Pulmonary artery endothelial cell (primary cell): ENCODE results near the gene MBL2. TPM values are rescaled to one million over a fixed set of nuclear protein-coding genes. Genes with fewer than 3 reads are reported as not detected.

ENCODE experiments used
- DNase-seq: peaks from one replicate; pipeline ENCODE4 v3.0.0-alpha.2; 2011; ENCODE audit warnings: low read depth, low spot score
- total RNA-seq: library from RNA; depleted of rRNA; stranded (reverse); fragments of >200 nt; gene quantifications from 2 replicates; pipeline ENCODE4 v1.2.3, GENCODE V29; 2014

Gene MBL2
- total RNA-seq: not detected in 2 replicates

DNA sequence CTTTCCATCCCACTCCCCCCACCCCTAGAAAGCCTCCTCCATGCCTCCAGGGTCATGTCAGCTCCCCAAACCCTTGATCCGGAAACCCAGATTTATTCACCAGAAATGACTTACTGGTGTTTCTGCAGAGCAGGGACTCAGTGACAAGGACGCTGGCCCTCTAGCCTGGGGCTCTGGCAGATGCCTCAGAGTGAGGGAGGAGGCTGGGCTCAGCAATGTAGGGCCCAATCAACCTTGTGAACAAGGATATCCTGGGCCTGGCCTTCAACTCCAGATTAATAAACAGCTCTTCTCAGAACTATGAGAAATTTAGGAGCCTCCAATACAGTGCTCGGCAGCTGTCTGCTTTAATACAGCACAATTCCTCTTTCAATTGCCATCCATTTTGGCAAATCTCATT, at the start of gene MBL2:
TSS of gene MBL2 (minus strand) at position 162 of the 400 bp plus-strand sequence. CDS start 1,149 bp downstream, outside the sequence.
- DNase-seq: no peak

- DNase-seq: no peak
These were observed 47.7 kb upstream of the MBL2 start for GRCh38 chr10:52820309-52820708.

- DNase-seq: no peak
These were observed 45.4 kb upstream of the MBL2 start for GRCh38 chr10:52818019-52818418.

DNA sequence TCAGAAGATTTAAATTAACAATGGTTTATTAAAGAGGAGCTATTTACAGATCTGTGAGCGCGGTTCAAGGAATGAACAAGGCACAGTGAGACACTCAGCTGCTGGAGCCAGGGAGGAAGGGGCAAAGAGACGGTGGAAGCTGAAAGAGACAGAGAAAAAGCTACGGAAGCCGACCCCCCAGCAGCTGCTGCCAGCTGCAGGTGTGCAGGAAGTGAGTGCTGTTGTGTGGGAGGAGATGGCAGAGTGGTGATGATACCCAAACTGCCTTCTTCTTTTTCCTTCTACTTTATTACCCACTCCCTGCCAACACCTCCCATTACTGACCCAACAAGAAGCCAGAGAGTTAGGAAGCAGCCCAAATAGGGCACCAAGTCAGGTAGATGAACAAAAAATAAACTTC, 41.9 kb upstream of the MBL2 start:
- DNase-seq: no peak

DNA sequence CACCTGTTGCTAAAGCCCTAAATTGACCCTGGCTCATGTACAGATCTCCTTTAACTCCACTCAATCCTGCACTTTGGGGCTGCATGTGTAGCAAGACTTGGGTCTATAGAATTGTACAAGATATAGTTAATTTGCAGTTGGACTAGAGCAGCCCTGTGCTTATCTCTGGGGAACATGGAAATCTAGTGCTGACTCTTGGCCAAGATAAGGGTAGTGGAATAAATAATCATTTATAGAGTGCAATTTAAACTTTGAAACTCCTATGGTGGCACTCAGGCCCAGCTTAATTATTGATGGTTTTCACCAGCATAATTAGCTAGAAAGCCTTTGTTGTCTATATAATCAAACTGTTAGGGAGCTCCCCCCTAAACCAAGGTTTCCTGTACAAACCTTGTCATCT, 39.2 kb upstream of the MBL2 start:
- DNase-seq: no peak

GRCh38 chr10:52810761-52811160, 38.2 kb upstream of the MBL2 start:
- DNase-seq: no peak

GRCh38 chr10:52807803-52808202, 35.2 kb upstream of the MBL2 start:
- DNase-seq: no peak

GRCh38 chr10:52805414-52806285, 33.1 kb upstream of the MBL2 start:
- DNase-seq: no peak

DNA sequence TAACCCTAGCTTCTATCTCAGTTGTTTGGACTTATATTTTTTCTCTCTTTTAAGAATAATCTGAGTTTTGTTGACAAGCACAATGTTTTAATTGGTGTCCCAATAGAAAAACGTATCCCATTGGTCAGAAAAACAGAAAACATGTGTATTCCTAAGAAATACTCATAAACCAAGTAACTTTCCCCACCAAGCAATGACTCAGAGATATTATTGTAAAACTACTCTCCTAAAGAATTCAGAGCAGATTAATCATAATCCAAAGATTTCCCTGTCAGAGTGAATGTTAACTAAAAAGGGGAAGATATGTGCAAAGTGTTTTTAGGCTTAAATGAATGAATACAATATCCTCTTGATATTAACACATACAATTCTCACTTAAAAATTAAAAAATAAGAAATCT, 29.4 kb upstream of the MBL2 start:
- no peak for DNase-seq

DNA sequence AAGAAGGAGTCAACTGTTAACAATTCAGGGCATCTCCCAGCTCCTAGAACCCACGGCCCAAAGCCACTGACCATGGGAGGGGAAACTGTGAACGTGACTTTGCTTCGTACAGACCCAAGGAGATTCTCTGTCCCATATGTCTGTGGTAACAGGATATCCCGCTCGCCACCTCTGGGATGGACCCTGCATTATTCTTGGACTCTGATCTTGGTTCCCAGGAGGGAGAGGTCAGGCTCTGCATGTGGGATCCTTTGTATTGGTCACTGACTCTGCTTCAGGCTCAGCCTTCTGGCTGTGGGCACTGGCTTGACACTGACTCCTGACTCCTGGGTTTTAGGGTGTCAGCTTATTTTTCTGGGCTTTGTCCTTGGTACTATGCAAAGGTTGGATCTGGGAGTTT, 13.5 kb upstream of the MBL2 start:
- DNase-seq: no peak

GRCh38 chr10:52785418-52785817, 12.8 kb upstream of the MBL2 start:
- no peak for DNase-seq

DNA sequence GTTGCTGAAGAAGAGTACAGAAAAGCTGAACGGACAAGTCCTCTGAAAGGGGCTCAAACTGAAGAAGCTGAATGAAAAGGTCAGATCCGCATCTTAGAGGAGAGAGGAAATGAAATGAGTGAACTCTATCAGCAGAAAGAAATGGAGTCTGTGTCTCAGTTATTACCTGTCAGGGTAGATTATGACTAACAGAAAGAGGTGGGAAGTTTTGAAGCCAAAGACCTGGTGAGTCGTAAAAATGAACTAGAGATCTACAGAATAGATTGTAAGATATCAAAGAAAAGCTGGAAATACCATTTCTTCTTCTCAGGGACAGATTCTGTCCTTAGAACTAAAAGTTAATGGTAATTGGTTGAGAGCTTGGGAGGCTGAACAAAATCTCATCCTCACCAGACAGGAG, 11.1 kb upstream of the MBL2 start:
- DNase-seq: no peak

- DNase-seq: no peak
These were observed 10.0 kb upstream of the MBL2 start for GRCh38 chr10:52782554-52782953.

DNA sequence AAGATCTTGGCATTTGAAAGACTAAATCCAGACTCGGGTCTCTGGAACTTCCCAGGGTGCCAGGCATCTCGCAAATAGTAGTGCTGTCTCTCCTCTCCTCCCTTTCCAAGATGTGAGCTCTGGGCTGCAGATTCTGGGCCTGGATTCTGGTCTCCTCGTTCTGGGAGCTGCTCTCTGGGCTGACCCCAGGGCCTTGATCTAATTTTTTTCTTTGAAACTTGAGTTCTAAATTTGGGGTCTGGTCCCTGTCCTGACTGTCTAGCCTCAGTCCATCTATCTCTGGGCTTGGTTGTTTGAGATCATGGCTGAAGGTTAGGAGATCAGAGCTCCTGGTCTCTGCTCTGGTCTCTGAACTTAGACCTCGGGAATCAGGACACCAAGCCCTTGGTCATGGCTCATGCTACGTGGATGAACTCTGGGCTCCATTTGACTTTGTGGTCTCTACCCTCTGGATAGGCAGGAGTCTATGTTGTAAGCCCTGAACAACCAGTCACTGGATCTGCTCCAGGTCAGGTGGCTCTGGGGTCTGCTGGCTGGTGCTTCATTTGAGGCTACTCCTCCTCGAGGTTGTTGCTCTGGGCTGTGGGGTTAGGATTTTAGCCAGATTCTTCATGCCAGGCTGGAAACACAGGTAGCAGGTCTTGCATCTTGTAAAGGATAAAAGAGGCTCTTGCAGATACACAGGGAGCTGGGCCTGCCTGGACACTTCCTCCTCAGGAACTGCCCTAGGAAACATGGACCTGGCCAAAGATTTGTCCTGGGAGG, 8.0 kb upstream of the MBL2 start:
- DNase-seq: no peak

GRCh38 chr10:52779541-52780390, 7.2 kb upstream of the MBL2 start:
- peak; percentile 10 for DNase-seq

- DNase-seq: no peak
These were observed 6.2 kb upstream of the MBL2 start for GRCh38 chr10:52778511-52779392.

GRCh38 chr10:52777414-52777813, 4.8 kb upstream of the MBL2 start:
- no peak for DNase-seq

GRCh38 chr10:52776471-52776903, 3.9 kb upstream of the MBL2 start:
- no peak for DNase-seq

GRCh38 chr10:52775132-52775647, 2.6 kb upstream of the MBL2 start:
- no peak for DNase-seq

- no peak for DNase-seq
These were observed 2.1 kb upstream of the MBL2 start for GRCh38 chr10:52774600-52775106.
